GM21825 (cell line): ENCODE results near the gene APLP2.
A peak's percentile ranks its signal among the peaks of the same experiment; 100 is the strongest.

ENCODE experiments used
- ATAC-seq: cut with Tn5 transposase; IDR thresholded peaks from one replicate; pipeline ENCODE4 v1.9.1; 2021; ENCODE audit warnings: mild to moderate bottlenecking, moderate library complexity; ENCODE audit not compliant: unreplicated experiment

The APLP2 gene

DNA sequence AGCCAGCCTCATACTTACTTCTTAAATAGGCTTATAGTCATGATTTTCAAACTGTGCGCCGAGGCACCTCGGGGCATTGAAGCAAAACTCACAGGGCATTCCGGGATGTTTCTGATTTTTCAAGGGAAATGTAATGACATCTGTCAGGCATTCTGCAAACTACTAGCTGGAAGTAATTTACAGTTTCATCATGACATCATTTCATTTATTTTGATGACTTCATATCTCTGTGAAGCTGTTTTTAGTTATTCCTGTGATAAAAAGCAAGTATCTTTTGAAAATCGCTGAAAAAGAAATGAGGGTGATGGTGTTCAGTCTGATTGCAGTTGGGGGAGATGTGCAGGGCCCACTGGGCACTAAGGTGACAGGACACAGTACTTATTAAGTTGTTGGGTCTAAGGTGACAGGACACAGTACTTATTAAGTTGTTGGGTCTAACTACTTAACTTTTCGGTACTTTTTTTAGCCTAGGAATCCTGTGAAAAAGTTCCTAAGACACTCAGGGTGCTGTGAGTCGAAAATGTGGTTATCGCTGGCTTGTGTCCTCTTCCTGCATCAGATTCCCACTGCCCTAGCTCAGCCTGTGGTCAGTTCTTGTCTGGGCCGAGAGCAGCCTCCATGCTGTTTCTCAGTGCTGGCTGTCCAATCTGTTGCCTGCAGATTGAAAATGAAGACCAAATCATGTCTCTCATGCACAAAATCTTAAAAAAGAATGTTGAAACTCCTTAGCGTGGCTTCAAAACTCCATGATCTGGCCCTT lies 42.6 kb downstream of the APLP2 start:
- no peak for ATAC-seq

- no peak for ATAC-seq
Observed at GRCh38 chr11:130114281-130114680, 44.6 kb downstream of the APLP2 start.

DNA sequence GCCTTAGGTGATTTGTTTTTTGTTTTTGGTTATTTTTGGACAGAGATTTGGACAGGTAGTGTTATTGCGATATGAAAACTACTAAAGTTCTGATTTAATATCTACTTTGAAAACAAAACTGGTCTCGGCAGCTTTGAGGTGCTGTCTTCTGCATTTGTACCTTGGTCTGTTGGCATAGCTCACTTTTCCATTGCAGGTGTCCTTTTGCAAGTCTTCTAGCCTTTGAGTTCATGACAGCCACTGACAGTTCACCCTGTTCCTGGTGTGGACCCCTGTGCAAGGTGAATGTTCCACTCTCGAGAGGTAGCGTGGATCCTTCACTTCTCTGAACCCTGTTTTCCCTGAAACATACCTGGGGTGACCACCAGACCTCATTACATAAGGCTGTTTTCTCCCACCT lies 45.0 kb downstream of the APLP2 start:
- ATAC-seq: no peak

DNA sequence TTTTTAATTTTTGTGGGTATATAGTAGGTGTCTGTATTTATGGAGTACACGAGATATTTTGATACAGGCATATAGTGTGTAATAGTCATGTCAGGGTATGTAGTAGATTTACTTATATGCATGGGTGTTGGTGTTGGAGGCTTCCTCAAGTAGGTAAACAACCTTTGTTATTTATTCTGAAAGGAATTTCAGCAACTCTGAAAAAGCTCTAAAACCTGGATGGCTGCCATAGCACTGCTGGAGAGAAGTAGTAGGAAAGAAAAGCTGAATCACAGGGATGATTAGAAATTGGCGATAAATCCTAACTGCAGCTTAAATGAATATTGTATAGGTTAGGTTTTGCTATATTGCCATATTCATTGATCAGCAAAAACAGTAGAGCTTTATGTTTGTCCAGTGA lies 45.5 kb downstream of the APLP2 start:
- no peak for ATAC-seq

DNA sequence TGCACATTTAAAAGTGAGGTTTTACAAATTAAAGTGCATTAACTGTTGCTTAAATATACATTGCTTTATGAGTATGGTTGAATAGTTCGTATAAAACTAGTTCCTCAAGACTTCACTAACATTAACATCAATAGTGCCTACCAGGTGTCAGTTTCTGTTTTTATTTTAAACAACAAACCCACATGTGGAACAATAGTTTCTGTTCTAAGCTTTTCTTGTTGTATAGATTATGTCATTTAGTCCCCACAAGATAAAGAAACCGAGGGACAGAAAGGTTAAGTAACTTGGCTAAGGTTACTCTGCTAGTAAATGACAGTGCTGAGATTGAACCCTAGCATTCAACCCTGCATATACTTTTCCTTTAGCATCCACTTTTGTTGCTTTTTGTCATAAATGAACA lies 48.5 kb downstream of the APLP2 start:
- ATAC-seq: peak; percentile 75

GRCh38 chr11:130118636-130119387 lies 49.1 kb downstream of the APLP2 start:
- peak; percentile 76 for ATAC-seq

- no peak for ATAC-seq
Observed at GRCh38 chr11:130120045-130120444, 50.4 kb downstream of the APLP2 start.

DNA sequence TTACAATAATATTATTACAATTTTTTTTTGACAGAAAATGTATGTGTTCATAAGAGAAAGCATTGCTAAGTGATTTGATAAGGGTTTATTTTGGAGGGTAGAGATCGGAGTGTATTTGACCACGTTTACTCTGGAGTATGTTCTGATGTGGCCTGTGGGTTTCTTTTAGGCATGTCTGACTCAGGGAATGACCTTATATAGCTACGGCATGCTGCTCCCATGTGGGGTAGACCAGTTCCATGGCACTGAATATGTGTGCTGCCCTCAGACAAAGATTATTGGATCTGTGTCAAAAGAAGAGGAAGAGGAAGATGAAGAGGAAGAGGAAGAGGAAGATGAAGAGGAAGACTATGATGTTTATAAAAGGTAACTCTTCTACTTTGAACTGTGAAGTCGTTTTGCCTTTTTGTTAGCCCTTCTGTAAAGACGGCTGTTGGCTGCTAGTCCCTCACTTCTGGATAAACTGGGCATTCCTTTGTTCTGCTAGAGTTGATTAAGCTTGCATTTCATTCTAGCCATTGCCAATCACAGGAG lies 51.8 kb downstream of the APLP2 start:
- no peak for ATAC-seq

- no peak for ATAC-seq
Observed at GRCh38 chr11:130122141-130122575, 52.5 kb downstream of the APLP2 start.

GRCh38 chr11:130123414-130124040 lies 53.8 kb downstream of the APLP2 start:
- no peak for ATAC-seq

DNA sequence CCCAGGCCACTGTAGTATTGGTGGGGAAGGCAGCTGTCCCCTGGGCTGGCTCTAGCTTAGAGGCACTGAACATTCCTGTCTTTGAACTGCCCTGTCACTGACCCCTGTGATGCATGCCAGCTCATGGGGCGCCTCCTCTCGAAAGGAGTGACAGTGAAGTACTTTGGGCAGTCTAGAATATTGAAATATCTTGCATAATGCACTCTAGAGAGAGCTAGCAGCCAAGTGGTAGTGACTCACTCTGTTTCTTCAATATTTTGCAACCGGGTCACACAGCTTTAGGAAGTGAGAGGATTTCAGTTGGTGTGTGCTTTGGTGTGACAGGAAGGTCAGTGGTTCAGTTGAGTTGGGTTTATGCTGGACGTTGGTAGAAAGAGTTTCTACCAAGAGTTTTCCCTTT lies 54.4 kb downstream of the APLP2 start:
- no peak for ATAC-seq

DNA sequence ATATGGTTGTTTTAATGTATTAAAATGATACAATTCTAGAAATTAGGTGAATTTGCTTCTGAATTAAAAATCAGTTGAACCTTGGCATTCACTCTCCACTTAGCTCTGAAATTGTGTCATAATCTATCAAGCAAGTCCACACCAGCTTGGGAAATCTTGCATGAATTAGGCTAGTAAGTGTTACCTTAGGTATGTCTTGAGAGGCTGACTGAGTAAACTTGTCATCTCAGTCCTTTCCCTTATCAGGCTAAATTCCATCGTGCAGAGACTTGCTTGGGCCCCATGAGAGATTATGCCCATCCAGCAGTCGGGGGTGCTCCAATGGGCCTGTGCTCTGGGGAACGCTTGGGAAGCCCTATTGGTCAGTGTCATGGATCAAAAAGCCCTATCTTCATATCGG lies 55.9 kb downstream of the APLP2 start:
- no peak for ATAC-seq

DNA sequence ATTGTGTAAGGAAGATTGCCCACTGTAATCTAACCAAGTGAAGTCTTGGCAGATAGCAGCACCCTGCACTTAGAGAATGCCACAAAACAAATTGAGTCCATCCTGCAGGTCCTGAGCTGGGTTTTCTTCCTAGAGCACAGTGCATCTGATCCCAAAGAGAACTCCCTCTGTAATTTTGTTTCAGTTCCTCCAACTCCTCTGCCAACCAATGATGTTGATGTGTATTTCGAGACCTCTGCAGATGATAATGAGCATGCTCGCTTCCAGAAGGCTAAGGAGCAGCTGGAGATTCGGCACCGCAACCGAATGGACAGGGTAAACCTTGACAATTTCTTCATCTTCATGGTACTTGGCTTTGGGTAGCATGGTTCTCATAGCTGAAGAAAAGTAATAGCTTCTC lies 56.8 kb downstream of the APLP2 start:
- ATAC-seq: no peak

- ATAC-seq: no peak
Observed at GRCh38 chr11:130127509-130127908, 57.8 kb downstream of the APLP2 start.

GRCh38 chr11:130128626-130129025 lies 58.9 kb downstream of the APLP2 start:
- ATAC-seq: no peak

- no peak for ATAC-seq
Observed at GRCh38 chr11:130129922-130130321, 60.2 kb downstream of the APLP2 start.

DNA sequence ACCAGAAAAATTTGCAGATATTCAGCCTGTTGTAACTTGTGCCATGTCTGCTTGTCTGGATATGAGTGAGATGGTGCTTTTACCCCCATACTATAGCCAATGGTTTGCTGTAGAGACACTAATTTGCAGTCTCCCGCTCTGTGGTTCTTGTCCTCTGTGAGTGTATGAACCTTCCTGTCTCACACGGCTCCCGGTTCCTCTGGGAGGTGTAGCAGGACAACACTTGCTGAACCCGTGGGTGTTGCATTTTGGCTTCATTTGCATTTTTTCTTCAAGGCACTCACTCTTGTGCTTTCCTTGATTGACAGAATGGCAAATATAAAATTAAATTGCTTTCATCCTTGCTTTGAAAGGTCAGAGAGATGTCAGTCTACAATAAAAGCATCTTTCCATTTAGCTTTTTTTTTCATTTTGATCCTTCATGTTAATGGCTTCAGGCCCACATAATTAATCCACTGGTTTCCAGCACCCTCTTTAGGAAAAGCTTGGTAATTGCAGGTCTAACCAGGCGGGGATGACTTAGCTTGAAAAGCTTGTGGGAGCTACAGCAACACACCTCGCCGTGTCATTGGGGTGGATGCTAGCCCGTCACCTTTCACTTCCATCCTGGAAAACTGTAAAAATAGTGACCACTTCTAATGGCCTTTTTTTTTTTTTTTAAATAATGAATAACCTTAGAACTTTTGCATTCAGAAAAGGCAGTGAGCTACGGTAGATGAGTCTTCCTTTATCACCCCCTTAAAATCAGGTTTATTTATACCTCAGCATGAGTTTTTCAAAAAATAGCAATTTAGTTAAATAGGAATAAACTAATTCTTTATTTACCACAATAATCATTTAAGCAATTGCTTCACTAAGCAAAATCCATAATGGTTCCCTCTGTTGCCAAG lies 62.5 kb downstream of the APLP2 start:
- peak; percentile 86 for ATAC-seq

DNA sequence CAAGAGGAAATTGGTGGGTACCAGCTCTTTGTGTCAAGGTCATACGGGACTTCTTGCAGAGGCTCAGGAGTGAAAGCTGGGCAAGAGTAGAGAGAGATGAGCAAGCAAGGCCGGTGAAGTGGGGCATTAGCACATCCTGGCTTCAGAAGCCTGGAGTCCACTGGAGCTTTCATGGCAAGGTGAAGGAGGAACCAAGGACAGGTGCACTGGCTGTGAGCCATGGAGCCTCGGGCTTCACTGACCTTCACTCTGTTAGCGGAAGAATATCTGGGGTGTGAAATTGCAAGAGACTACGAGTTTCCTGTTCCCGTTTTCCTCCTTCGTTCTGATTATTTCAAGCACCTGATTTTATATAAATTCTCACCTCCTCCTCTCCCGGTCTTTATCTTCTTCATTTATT lies 64.0 kb downstream of the APLP2 start:
- no peak for ATAC-seq

- ATAC-seq: no peak
Observed at GRCh38 chr11:130136107-130136506, 66.4 kb downstream of the APLP2 start.

- ATAC-seq: no peak
Observed at GRCh38 chr11:130137999-130138398, 68.3 kb downstream of the APLP2 start.

GRCh38 chr11:130139401-130139800 lies 69.7 kb downstream of the APLP2 start:
- ATAC-seq: no peak
